Measurements from ENCODE around the gene REV3L. TPM values are rescaled to one million over a fixed set of nuclear protein-coding genes. Genes with fewer than 3 reads are reported as not detected.

The REV3L gene
- total and polyA plus RNA-seq, 2 of the 13 experiments (the other 11 are each of a cell fraction or from before 2014, with no cell fraction given), result 12.8 to 31.3 TPM

GRCh38 chr6:111482959-111483735, at the start of gene REV3L (continued):
- TF ChIP-seq, protein P1, sequence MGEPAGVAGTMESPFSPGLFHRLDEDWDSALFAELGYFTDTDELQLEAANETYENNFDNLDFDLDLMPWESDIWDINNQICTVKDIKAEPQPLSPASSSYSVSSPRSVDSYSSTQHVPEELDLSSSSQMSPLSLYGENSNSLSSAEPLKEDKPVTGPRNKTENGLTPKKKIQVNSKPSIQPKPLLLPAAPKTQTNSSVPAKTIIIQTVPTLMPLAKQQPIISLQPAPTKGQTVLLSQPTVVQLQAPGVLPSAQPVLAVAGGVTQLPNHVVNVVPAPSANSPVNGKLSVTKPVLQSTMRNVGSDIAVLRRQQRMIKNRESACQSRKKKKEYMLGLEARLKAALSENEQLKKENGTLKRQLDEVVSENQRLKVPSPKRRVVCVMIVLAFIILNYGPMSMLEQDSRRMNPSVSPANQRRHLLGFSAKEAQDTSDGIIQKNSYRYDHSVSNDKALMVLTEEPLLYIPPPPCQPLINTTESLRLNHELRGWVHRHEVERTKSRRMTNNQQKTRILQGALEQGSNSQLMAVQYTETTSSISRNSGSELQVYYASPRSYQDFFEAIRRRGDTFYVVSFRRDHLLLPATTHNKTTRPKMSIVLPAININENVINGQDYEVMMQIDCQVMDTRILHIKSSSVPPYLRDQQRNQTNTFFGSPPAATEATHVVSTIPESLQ (CRISPR knock-in tag; conservative IDR thresholded peaks at IDR 0.05), result peak; percentile 38; the same call in 1 of the 2 replicates
- TF ChIP-seq SMC3 (IDR thresholded peaks at IDR 0.05; ENCODE audit: low read length) (no peak), CEBPB (IDR thresholded peaks at IDR 0.05; ENCODE audit: borderline replicate concordance, low read depth, low read length) (no peak), NONO (IDR thresholded peaks at IDR 0.05) (no peak), NONO (CRISPR knock-in tag; conservative IDR thresholded peaks at IDR 0.05) (peak; percentile 95), ZC3H4 (CRISPR knock-in tag; IDR thresholded peaks at IDR 0.05; ENCODE audit: borderline replicate concordance) (peak; percentile 74; the same call in 1 of the 2 replicates), PITX1 (CRISPR knock-in tag; IDR thresholded peaks at IDR 0.05) (no peak), ZBTB33 (CRISPR knock-in tag; IDR thresholded peaks at IDR 0.05) (0 out of 2 replicates have a peak, but pooled peaks have one; percentile 12), GATAD1 (CRISPR knock-in tag; IDR thresholded peaks at IDR 0.05) (peak; percentile 86), ZSCAN9 (CRISPR knock-in tag; IDR thresholded peaks at IDR 0.05; ENCODE audit: borderline replicate concordance) (0 out of 2 replicates have a peak, but pooled peaks have one; percentile 6), ZNF431 (CRISPR knock-in tag; IDR thresholded peaks at IDR 0.05; ENCODE audit: borderline replicate concordance, low read depth) (peak; percentile 35; the same call in 1 of the 2 replicates), SMYD3 (CRISPR knock-in tag; IDR thresholded peaks at IDR 0.05) (no peak), HDAC1 (CRISPR knock-in tag; IDR thresholded peaks at IDR 0.05) (peak; percentile 54), HNF1B (CRISPR knock-in tag; IDR thresholded peaks at IDR 0.05) (no peak), ZNF17 (CRISPR knock-in tag; IDR thresholded peaks at IDR 0.05) (no peak), ZKSCAN8 (CRISPR knock-in tag; IDR thresholded peaks at IDR 0.05; ENCODE audit: borderline replicate concordance) (peak; percentile 16; the same call in 1 of the 2 replicates), MZF1 (CRISPR knock-in tag; IDR thresholded peaks at IDR 0.05; ENCODE audit: borderline replicate concordance) (no peak), CEBPG (CRISPR knock-in tag; IDR thresholded peaks at IDR 0.05) (peak; percentile 6; the same call in 1 of the 2 replicates), ZKSCAN5 (CRISPR knock-in tag; IDR thresholded peaks at IDR 0.05) (no peak), IKZF1 (IDR thresholded peaks at IDR 0.05) (no peak), ZNF670 (CRISPR knock-in tag; IDR thresholded peaks at IDR 0.05; ENCODE audit: borderline replicate concordance) (peak; percentile 19; the same call in 1 of the 2 replicates)
- TF ChIP-seq, protein P2, sequence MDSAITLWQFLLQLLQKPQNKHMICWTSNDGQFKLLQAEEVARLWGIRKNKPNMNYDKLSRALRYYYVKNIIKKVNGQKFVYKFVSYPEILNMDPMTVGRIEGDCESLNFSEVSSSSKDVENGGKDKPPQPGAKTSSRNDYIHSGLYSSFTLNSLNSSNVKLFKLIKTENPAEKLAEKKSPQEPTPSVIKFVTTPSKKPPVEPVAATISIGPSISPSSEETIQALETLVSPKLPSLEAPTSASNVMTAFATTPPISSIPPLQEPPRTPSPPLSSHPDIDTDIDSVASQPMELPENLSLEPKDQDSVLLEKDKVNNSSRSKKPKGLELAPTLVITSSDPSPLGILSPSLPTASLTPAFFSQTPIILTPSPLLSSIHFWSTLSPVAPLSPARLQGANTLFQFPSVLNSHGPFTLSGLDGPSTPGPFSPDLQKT (CRISPR knock-in tag; IDR thresholded peaks at IDR 0.05; ENCODE audit: borderline replicate concordance), result no peak

Data from HepG2 (cell line).